G401 (cell line): ENCODE measurements around the gene ULK4. TPM values are rescaled to one million over a fixed set of nuclear protein-coding genes. Genes with fewer than 3 reads are reported as not detected.
A peak's percentile ranks its signal among the peaks of the same experiment; 100 is the strongest.
"Not testable (repeated sequence)": the region's sequence is repeated elsewhere in the genome, so short reads cannot be mapped to it uniquely, and the experiment has no call there.

Source experiments
- DNase-seq: peaks from one replicate; pipeline ENCODE4 v3.0.0-alpha.2; 2015; ENCODE audit warnings: low spot score
- in situ Hi-C: cut with HindIII; loops from 2 replicates; pipeline ENCODE4 v1.10.0; 2016; ENCODE audit warnings: low sequenced_read_pairs, mixed read lengths
- total RNA-seq: library from RNA; depleted of rRNA; stranded (reverse); fragments of >200 nt; shearing (Covaris generic); gene quantifications from 2 replicates; pipeline ENCODE4 v1.2.3, GENCODE V29; 2014

The ULK4 gene
- total RNA-seq, 1 experiment from 2014 or later = 25.4 TPM

DNA sequence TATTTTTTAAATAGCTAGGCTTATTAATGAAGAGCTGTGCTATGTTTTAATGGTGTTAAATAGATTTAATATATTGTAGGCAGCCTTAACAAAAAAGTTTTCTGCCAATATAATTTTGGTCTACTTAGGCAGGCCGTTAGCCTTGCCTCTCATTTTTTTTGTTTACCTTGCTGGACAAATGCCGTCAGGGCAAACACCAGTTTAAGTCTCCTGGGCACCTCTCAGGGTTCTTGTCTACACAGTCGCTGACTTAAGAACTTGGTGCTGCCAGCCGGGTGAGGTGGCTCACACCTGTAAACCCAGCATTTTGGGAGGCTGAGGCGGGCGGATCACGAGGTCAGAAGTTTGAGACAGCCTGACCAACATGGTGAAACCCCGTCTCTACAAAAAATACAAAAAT is 153.3 kb downstream of the ULK4 start:
- in situ Hi-C loops = no loop called here
- DNase-seq = no peak

DNA sequence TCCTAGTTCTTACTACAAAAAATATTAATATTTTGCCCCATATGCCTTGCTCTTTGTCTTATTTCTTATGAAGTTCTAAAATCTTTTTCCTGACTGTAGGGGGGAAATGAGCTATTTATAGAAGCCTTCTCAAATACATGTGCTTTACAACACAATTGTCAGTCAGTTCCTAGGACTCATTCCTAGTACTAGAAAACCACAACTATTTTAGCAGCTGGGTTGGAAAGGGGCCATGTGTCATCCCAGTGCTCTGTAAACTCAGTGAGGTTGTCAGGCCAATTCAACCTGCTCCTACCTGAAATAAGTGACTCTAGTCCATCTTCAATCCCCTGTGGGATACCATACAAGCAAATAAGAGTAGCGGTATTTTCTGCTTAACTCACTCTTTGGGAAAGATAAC is 153.8 kb downstream of the ULK4 start:
- in situ Hi-C loops = no loop called here
- no peak for DNase-seq

DNA sequence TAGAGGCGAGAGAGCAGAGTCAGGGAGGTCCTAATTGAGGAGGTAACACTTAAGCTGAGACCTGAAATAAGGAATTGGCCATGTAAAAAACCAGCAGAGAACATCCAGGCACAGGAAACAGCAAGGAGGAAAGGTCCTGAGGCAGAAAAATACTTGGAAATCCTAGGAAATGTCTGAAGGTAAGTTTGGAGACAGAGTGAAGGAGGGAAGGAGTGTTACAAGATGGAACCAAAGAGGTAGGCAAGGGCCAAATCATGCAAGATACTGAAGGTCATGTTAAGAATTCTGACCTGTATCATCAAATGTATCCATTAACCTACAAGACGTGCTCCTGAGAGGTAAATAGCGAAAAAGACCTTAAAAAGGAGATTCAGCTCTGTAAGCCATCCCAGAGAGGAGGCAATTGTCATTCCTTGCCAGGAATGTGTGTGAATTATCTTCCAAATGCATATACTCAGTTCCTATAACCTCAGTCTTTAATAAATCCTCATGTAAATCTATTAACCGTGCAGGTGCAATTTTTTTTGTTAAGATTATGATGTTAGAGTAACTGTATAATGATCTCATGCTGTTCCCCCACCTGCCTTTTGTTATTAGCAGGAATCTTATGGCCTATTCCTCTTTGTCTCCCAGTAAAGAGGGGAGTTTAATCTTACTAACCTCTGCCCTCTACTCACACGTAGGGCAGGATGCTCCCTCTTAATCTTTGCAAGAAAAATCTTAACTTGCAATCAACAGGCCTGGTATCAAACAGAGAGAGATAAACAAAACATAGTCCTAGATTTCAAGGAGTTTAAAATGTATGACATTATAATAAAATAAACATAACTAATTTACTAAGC is 166.9 kb downstream of the ULK4 start:
- DNase-seq = no peak
- in situ Hi-C loops = no loop called here

DNA sequence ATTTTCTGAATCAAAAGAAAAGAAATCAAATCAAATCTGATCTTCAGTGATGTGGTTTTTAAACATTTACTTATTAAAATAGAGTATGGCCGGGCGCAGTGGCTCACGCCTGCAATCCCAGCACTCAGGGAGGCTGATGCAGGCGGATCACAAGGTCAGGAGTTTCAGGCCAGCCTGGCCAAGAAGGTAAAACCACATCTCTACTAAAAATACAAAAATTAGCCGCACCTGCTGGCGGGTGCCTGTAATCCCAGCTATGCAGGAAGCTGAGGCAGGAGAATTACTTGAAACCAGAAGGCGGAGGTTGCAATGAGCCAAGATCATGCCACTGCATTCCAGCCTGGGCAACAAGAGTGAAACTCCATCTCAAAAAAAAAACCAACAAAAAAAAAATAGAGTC is 169.1 kb downstream of the ULK4 start:
- DNase-seq = no peak
- in situ Hi-C loops = no loop called here

DNA sequence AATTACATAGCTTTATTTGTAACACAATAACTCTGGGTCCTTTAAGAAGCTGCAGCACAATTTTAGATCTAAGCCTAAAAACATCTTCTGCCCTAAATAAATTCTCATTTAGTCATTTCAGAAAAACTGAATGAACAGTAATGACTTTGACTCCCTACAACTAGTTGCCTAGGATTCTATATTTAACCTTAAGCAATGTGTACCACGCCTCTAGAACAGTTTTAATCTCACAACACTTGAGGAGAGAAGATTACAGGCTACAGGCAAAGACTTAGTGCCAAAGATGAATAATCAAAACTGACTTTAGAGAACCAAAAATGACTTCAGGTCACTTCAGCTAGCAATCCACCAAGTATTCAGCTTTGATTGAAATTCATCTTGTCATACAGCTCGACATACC is 192.8 kb downstream of the ULK4 start:
- in situ Hi-C loops = no loop called here
- DNase-seq = no peak

DNA sequence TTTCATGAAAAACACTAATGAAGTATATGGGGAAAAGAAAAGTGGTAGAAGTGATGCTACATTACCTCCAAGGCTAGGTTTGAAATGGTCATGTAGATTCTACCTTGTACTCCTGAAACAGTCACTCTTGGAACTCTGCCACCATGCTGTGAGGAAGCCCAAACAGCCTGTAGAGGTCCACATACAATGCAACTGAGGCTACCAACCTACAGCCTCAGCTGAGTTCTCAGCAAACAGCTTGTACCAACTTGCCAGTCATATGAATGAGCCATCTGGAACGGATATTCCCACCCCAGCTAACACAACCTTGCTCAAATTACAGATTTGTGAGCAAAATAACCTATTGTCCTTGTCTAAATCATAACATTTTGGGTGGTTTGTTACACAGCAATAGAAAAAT is 193.5 kb downstream of the ULK4 start:
- in situ Hi-C loops = no loop called here
- no peak for DNase-seq

DNA sequence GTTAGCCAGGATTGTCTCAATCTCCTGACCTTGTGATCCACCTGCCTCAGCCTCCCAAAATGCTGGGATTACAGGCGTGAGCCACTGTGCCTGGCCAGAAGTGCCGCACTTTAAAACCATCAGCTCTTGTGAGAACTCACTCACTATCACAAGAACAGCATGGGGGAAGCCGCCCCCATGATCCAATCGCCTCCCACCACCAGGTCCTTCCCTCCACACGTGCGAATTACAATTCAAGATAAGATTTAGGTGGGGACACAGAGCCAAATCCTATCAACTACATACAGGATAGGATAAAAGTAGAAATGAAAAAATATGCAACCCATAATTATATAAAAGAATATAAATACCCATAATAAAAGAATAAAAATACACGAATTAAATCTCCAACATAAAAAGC is 199.0 kb downstream of the ULK4 start:
- DNase-seq, in situ Hi-C loops: not testable (repeated sequence)

DNA sequence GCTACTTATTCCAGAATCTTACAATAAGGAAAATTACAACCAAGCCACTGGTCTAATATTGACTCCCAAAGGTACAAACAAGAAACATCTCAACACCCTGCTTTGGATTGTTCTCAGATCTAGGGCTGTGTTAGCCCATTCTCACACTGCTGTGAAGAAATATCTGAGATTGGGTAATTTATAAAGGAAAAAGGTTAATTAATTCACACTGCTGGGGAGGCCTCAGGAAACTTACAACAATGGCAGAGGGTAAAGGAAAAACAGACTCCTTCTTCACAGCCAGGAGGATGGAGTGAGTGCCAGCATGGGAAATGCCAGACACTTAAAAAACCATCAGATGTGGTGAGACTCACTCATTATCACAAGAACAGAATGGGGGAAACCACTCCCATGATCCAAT is 208.3 kb downstream of the ULK4 start:
- no peak for DNase-seq
- in situ Hi-C loops = no loop called here

DNA sequence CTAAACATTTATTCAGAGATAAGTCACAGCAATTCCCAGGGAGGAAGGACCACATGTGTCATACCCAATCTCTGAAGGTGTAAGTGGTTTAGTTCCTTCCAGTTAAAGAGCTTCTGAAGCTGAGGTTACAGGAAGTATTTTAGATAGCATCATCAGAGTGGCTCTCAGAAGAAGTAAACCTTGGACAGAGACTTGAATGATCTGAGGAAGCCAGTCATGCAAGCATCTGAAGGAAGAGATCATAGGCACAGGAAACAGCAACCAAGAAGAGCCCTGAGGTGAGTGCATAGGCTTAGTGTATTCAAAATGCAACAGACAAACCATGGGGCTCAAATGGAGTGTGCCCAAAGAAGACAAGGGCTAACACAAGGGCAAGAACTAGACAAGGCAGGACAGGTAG is 210.3 kb downstream of the ULK4 start:
- DNase-seq = no peak

DNA sequence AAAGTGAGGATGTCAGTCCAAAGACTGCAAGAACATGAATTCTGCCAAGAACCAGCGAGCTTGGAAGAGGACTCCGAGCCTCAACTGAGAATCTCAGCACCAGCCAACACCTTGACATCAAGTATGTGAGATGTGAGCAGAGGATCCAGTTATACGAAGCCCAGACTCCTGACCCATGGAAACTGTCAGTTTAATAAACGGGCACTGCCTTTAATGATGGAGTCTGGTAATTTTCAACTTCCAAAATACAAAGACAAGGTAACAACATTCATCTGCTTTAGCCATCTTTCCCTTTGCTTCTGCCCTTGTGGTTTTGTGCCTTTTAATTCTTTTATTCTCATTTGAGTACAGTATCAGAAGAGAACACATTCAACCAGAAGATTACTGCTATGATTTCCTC is 211.9 kb downstream of the ULK4 start:
- DNase-seq = no peak
- in situ Hi-C loops = no loop called here

More for the DNA sequence above, 210.3 kb downstream of the ULK4 start:
- in situ Hi-C loops = no loop called here

DNA sequence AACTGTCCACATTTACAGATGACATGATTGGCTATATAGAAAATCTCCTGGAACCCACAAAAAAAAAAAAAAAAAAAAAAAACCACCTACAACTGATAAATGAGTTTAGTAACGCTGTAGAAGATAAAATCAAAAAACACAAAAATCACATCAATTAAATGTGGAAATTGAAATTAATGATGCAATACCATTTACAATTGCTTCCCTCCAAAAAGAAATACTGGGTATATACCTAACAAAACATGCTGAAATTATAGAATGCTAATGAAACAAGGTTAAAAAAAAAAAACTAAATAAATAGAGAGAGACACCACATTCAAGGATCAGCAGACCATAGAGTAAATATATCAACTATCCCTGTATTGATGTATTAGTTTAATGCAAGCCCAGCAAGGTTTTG is 215.7 kb downstream of the ULK4 start:
- no peak for DNase-seq

DNA sequence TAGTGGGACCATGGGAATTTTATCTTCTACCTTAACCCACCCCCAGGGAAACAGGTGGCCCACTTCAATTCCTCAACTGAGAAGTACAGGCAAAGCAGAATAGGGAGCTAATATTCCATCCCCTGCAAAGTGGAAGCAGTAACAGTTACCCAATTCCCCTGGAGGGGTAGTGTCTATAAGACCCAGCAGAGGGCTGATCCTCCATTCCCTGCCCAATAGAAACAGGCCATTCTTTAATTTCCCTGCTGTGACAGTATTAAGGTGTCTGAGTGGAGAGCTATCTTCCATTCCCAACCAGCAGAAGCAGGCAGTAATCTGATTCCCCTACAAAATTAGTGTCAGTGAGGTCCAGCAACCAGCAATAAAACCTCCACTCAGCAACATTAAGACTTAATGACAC is 219.8 kb downstream of the ULK4 start:
- DNase-seq = no peak
- in situ Hi-C loops = no loop called here

More for the DNA sequence above, 215.7 kb downstream of the ULK4 start:
- in situ Hi-C loops = no loop called here

DNA sequence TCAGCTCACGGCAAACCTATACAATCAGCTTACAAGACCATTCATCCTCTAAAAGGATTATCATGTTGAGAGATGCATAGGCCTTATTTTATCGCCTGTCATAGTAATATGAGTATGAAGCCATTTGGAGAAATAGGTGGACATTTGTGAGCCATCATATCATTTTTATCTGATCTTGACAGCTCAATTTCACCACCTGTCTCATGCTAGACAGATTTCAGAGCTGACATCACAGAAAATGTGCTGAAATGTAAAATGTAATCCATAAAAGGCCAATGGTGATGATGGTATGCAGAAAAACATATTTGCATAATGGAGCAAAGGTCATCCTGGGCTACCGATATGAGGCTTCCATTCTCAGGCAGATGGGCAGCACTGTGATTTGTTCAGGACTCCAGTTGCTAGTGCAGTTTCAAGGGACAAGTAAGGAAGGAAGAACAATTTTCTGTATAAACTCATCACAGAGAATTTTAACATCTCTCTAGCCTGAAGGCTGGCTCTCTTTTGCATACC is 221.5 kb downstream of the ULK4 start:
- DNase-seq = no peak
- in situ Hi-C loops = no loop called here

DNA sequence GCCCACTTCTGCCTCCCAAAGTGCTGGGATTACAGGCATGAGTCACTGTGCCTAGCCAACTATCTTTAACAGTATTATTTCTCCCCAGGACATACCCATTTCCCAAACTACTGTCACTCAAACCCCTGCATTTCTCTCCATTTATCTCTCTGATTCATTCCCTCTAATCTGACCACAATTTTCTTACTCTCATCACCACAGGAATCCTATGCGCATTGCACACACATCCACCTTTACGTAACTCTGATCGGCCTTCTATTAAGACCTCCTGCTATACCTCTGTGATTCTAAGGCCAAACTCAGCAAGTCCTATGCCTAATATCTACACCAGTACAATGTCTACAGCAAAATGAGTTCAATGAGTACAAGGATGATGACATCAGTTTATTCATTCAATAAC is 235.0 kb downstream of the ULK4 start:
- in situ Hi-C loops = no loop called here

DNA sequence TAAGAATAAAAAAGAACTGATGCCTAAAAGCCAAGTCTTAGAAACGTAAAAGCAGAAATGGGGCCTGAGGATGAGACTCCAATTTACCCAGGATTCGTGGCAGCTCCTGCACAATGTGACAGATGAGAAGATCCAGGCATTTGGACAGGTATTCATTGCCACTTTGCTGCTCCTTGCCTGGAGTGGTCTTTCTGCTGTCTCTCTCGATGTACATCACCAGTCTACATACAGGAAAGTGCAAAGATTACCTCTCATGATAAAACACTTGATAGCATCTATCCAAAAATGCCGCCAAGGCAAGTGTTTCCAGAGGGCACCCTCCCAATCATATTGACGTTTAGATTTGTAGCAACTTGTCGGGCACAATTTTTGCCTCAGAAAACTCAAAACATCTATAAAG is 244.3 kb downstream of the ULK4 start:
- in situ Hi-C loops = no loop called here
- DNase-seq = no peak

More for the DNA sequence above, 235.0 kb downstream of the ULK4 start:
- DNase-seq = no peak

DNA sequence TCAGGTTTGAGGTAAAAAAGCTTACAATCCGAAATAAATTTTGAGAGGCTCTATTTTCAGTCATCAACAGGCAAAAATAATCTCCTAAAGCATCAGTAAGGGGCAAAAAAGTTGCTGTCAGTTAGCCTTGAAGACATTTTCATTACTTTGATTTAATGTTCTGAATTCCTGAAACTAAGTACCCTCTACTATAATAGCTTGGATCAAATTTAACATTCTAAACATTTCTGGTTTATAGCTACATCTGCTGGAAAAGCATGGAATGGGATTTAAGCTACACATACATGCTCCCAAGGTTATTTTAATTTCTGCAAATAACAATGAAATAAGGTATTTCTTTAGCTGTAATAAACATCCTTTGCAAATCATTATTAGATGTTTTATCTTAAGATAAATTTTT is 245.4 kb downstream of the ULK4 start:
- in situ Hi-C loops = no loop called here
- DNase-seq = peak; percentile 33

DNA sequence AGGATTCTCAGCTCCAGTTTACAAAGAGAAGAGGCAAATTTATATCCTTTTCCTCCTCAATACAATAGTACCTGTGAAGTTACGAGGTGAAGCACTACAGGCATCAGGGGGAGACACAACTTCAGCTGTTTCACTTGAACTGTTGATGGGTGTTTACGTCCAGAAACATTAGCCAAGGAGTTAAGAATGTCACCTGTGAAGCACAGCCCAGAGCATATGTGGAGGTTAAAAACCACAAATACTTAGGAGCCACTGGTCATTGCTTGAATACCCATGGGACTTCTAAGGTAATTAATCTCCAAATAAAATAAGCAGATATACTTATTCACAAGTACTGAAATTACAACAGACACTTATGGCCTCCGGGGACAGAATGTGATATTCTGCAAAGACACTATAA is 246.5 kb downstream of the ULK4 start:
- DNase-seq = no peak
- in situ Hi-C loops = no loop called here

DNA sequence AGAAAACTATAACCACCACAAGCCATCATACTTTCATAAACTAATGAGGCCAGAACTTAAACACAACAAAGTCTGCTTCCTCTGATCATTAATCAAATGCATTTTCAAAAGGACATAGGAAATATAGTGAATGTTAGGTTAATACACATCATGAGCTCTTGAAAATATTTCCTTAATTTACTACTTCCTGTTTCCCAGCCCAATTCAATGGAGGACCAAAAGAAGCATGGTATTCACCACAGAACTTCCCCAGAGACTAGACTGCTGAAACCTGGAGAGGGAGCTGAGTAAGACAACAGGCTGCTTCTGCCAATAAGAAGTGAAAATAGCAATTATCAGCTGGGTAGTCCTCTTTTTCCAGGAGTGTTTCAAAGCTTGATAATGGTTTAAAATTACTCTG is 250.3 kb downstream of the ULK4 start:
- no peak for DNase-seq
- in situ Hi-C loops = no loop called here

DNA sequence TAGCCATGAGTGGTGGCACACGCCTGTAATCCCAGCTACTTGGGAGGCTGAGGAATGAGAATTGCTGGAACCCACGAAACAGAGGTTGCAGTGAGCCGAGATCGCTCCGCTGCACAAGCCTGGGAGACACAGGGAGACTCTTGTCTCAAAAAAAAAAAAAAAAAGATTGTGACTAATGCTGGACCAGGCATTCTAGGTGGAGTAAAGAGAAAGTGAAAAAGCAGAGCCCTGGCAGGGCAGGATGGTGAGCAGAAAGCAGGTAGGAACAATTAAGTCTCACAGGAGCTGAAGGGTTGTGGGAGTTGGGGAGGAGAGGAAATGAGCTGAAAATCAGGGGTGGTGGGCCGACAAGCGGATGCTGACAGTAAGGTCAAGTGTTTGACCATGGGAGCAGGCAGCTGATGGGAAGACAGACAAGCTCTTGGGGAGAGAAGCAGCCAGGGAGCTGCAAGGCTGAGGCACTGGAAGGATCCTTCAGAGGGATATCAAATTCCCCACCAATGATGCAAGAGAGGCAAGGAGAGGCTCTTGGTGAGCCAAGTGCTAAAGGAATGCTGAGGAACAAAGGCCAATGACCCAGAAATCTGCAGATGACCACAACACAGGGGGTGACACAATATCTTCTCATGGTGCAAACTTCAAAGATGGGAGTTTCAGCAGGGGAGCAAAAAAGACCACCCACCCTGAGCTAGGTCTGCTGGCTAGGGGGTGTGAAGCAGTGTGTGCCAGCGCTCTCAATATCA is 251.1 kb downstream of the ULK4 start:
- in situ Hi-C loops = no loop called here

DNA sequence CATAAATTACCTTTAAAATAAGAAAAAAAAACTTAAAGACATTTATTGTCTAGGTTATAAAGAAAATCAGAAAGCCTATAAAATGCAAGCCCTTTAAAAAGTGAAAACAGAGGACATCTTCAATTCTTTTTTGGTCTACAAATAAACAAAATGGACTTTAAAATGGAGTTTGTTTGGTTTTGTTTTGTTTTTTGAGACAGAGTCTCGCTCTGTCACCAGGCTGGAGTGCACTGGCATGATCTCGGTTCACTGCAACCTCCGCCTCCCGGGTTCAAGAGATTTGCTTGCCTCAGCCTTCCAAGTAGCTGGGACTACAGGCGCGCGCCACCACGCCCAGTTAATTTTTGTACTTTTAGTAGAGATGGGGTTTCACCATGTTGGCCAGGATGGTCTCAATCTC is 252.7 kb downstream of the ULK4 start:
- in situ Hi-C loops, DNase-seq: not testable (repeated sequence)

More for the DNA sequence above, 251.1 kb downstream of the ULK4 start:
- no peak for DNase-seq
